ENCODE results near the gene ASPHD2. TPM values are rescaled to one million over a fixed set of nuclear protein-coding genes. Genes with fewer than 3 reads are reported as not detected.
"Not testable (repeated sequence)": the region's sequence is repeated elsewhere in the genome, so short reads cannot be mapped to it uniquely, and the experiment has no call there.

ASPHD2 gene
- total RNA-seq, 4 donors from 2014 or later = 0.20 to 2.2 (median 1.2) TPM

DNA sequence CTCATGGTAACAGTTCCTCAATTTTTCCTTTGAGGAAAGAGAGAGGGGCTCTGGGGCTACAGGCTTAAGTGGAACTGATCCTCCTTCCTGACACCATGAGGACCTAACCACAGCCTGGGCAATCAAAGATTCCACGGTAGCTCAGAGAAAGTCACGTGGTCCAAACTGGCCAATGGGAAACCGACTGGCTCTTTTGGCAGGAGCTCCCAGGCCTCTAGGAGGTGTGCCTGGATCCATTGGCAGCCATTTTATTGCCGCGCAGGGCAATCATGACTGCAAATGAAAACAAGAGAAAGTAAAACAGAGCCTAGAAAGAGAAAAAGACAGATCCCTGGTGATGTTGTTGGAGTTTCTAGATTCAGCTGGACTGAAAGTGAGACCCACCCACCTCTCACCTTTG lies 27.3 kb upstream of the ASPHD2 start:
- H3K36me3 ChIP-seq = no peaks in the 10 kb centered on the region
- H3K27ac ChIP-seq = no peak overlapping the region
- in situ Hi-C loops (cut with MboI; ENCODE audit: low pct_ligation_motif_present in 1 of 4, low pct_unique_long_range_greater_than_20kb in 1 of 4, low sequenced_read_pairs in 3 of 4) (loop anchor here in 1 of 4 donors (5.0 kb wide), 1 partner anchor 61 kb away; no protein-coding TSS in a partner anchor), intact Hi-C loops (cut with DNase I; ENCODE audit: low total_unique reads) (no loop called here)
- WGBS, 2 donors (ENCODE audit: low coverage in 1 of 2) = 92 to 94% methylated on average over 2 to 5 of the region's 5 CpGs
- H3K4me3 ChIP-seq = no peak overlapping the region
- no peaks in the 10 kb centered on the region for H3K4me1 ChIP-seq
- no peak for DNase-seq
- TF ChIP-seq, protein P1, sequence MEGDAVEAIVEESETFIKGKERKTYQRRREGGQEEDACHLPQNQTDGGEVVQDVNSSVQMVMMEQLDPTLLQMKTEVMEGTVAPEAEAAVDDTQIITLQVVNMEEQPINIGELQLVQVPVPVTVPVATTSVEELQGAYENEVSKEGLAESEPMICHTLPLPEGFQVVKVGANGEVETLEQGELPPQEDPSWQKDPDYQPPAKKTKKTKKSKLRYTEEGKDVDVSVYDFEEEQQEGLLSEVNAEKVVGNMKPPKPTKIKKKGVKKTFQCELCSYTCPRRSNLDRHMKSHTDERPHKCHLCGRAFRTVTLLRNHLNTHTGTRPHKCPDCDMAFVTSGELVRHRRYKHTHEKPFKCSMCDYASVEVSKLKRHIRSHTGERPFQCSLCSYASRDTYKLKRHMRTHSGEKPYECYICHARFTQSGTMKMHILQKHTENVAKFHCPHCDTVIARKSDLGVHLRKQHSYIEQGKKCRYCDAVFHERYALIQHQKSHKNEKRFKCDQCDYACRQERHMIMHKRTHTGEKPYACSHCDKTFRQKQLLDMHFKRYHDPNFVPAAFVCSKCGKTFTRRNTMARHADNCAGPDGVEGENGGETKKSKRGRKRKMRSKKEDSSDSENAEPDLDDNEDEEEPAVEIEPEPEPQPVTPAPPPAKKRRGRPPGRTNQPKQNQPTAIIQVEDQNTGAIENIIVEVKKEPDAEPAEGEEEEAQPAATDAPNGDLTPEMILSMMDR (IDR thresholded peaks at IDR 0.05) = no peak
- TF ChIP-seq POLR2A (IDR thresholded peaks at IDR 0.05) (no peak), EP300 (IDR thresholded peaks at IDR 0.05; ENCODE audit: low read depth) (no peak), POLR2AphosphoS5 (IDR thresholded peaks at IDR 0.05) (no peak)
- no peaks in the 10 kb centered on the region for H3K9me3 ChIP-seq
- peaks cover 16% of the 10 kb centered on the region for H3K27me3 ChIP-seq

DNA sequence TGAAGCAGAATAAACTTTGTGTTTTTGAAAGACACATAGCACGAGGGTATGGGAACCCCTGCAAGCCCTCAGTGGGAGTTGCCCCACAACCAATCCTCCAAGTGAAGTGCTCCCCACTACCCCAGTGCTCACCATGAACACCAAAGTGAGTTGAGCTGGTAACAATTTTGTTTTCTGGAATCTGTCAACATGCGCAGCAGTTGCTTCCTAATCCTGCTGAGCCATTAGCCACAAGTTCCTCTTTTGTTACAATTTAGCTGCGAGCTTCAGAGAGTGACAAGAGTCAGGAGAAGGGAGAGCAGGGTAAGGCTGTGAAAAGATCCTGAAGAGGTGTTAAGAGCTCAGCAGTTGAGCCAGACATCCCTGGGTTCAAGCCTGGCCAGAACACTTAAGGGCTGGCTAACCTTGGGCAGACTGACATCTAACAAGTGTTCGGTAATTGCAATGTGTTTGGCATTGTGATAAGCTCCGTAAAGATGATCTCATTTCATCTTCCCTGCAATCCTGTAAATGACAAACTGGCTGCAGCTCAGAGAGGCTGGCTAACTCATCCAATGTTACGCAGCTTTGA lies 24.1 kb upstream of the ASPHD2 start:
- WGBS, 2 donors (ENCODE audit: low coverage in 1 of 2) = 24 to 35% methylated on average over 3 to 6 of the region's 6 CpGs
- no peak overlapping the region for H3K27ac ChIP-seq
- H3K4me3 ChIP-seq = no peak overlapping the region
- H3K27me3 ChIP-seq = peaks cover 16% of the 10 kb centered on the region
- no peaks in the 10 kb centered on the region for H3K4me1 ChIP-seq
- no peak for DNase-seq
- TF ChIP-seq EP300 (IDR thresholded peaks at IDR 0.05; ENCODE audit: low read depth) = no peak
- TF ChIP-seq POLR2AphosphoS5 (IDR thresholded peaks at IDR 0.05) = no peak
- no peak for TF ChIP-seq POLR2A (IDR thresholded peaks at IDR 0.05)
- TF ChIP-seq, protein P1 (IDR thresholded peaks at IDR 0.05) = no peak
- in situ Hi-C loops (cut with MboI; ENCODE audit: low pct_ligation_motif_present in 1 of 4, low pct_unique_long_range_greater_than_20kb in 1 of 4, low sequenced_read_pairs in 3 of 4) = loop anchor here in 2 of 4 donors (5.0 kb wide), 2 partner anchors 47 to 57 kb away; no protein-coding TSS in a partner anchor
- intact Hi-C loops (cut with DNase I; ENCODE audit: low total_unique reads) = no loop called here
- H3K36me3 ChIP-seq = no peaks in the 10 kb centered on the region
- no peaks in the 10 kb centered on the region for H3K9me3 ChIP-seq

DNA sequence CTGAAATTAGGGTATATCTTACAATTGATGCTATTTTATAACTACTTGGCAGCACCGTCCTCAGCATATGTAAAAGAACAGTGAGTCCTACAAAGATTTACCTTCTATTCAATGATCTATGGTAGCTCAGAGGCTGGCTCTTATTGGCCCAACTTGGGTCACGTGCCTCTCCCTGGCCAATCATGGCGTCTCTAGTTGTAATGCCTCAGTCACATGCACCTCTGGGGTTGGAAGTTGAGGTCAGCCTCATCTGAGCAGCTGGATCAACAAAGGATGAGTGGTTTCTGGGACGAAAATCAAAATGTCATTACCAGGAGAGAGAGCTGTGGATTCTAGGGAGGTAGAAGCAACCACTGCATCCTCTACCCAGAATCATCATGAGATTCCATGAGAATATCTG lies 22.9 kb upstream of the ASPHD2 start:
- intact Hi-C loops (cut with DNase I; ENCODE audit: low total_unique reads) = no loop called here
- TF ChIP-seq, protein P1 (IDR thresholded peaks at IDR 0.05) = no peak
- TF ChIP-seq POLR2A (IDR thresholded peaks at IDR 0.05) (no peak), POLR2AphosphoS5 (IDR thresholded peaks at IDR 0.05) (no peak), EP300 (IDR thresholded peaks at IDR 0.05; ENCODE audit: low read depth) (no peak)
- Histone ChIP-seq H3K4me3 (no peak overlapping the region), H3K36me3 (no peaks in the 10 kb centered on the region), H3K27ac (no peak overlapping the region), H3K4me1 (no peaks in the 10 kb centered on the region), H3K9me3 (no peaks in the 10 kb centered on the region), H3K27me3 (peaks cover 25% of the 10 kb centered on the region)
- in situ Hi-C loops (cut with MboI; ENCODE audit: low pct_ligation_motif_present in 1 of 4, low pct_unique_long_range_greater_than_20kb in 1 of 4, low sequenced_read_pairs in 3 of 4) = loop anchor here in 1 of 4 donors (5.0 kb wide), 1 partner anchor 46 kb away; no protein-coding TSS in a partner anchor
- 70 to 83% methylated on average over 2 to 4 of the region's 4 CpGs for WGBS, 2 donors (ENCODE audit: low coverage in 1 of 2)
- DNase-seq = no peak

DNA sequence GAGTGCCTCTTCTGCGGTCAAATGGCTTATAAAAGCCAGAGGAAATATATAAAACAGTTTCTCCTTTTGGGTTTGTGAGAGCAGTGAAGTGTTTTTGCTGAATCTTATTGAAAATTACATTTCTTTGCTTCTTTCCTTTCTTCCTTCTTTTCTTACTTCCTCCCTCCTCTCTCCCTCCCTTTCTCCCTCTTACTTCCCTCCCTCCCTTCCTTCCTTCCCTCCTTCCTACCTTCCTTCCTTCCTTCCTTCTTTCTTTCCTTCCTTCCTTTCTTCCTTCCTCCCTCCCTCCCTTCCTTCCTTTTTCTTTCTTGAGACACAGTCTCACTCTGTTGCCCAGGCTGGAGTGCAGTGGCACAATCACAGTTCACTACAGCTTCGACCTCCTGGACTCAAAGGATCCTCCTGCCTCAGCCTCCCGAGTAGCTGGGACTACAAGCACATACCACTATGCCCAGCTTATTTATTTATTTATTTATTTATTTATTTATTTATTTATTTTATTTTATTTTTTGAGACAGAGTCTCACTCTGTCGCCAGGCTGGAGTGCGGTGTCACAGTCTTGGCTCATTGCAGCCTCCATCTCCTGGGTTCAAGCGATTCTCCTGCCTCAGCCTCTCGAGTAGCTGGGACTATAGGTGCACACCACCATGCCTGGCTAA lies 20.4 kb upstream of the ASPHD2 start:
- 84 to 86% methylated on average over 6 to 7 of the region's 7 CpGs for WGBS, 2 donors (ENCODE audit: low coverage in 1 of 2)

More for the DNA sequence above, 20.4 kb upstream of the ASPHD2 start:
- intact Hi-C loops (cut with DNase I; ENCODE audit: low total_unique reads); H3K27ac ChIP-seq; H3K4me3 ChIP-seq; H3K36me3 ChIP-seq; H3K4me1 ChIP-seq; H3K9me3 ChIP-seq; DNase-seq; H3K27me3 ChIP-seq: not testable (repeated sequence)
- in situ Hi-C loops (cut with MboI; ENCODE audit: low pct_ligation_motif_present in 1 of 4, low pct_unique_long_range_greater_than_20kb in 1 of 4, low sequenced_read_pairs in 3 of 4) = loop anchor here in 1 of 4 donors (5.0 kb wide), 1 partner anchor 44 kb away; no protein-coding TSS in a partner anchor

Data from transverse colon (tissue), 4 donors.